Renal cortical epithelial cell (primary cell): ENCODE results near the gene PPARGC1A. TPM values are rescaled to one million over a fixed set of nuclear protein-coding genes. Genes with fewer than 3 reads are reported as not detected.
A peak's percentile ranks its signal among the peaks of the same experiment; 100 is the strongest.

Source experiments
- DNase-seq: peaks from one replicate; pipeline ENCODE4 v3.0.0-alpha.2; 2011; ENCODE audit warnings: low read depth
- total RNA-seq: library from RNA; depleted of rRNA; stranded (reverse); fragments of >200 nt; gene quantifications from 2 replicates; pipeline ENCODE4 v1.2.3, GENCODE V29; 2014

Gene PPARGC1A
- total RNA-seq, 1 donor from 2014 or later = 62.4 TPM

- DNase-seq = no peak
Observed at GRCh38 chr4:23775694-23776093, 114.2 kb downstream of the PPARGC1A start.

GRCh38 chr4:23774909-23775308 lies 114.9 kb downstream of the PPARGC1A start:
- no peak for DNase-seq

GRCh38 chr4:23773884-23774636 lies 115.8 kb downstream of the PPARGC1A start:
- DNase-seq = no peak

GRCh38 chr4:23770011-23770410 lies 119.8 kb downstream of the PPARGC1A start:
- peak; percentile 93 for DNase-seq

GRCh38 chr4:23769406-23769805 lies 120.4 kb downstream of the PPARGC1A start:
- DNase-seq = no peak

GRCh38 chr4:23768541-23768940 lies 121.3 kb downstream of the PPARGC1A start:
- peak; percentile 66 for DNase-seq

- no peak for DNase-seq
Observed at GRCh38 chr4:23766344-23766743, 123.5 kb downstream of the PPARGC1A start.

- no peak for DNase-seq
Observed at GRCh38 chr4:23763559-23763958, 126.3 kb downstream of the PPARGC1A start.

- no peak for DNase-seq
Observed at GRCh38 chr4:23762551-23762950, 127.3 kb downstream of the PPARGC1A start.

GRCh38 chr4:23759066-23759465 lies 130.8 kb downstream of the PPARGC1A start:
- DNase-seq = no peak

GRCh38 chr4:23754688-23755087 lies 135.2 kb downstream of the PPARGC1A start:
- DNase-seq = no peak

GRCh38 chr4:23750125-23750524 lies 139.7 kb downstream of the PPARGC1A start:
- DNase-seq = no peak

- DNase-seq = no peak
Observed at GRCh38 chr4:23747281-23747735, 142.5 kb downstream of the PPARGC1A start.

GRCh38 chr4:23746672-23747071 lies 143.2 kb downstream of the PPARGC1A start:
- no peak for DNase-seq

- no peak for DNase-seq
Observed at GRCh38 chr4:23746027-23746426, 143.8 kb downstream of the PPARGC1A start.

GRCh38 chr4:23745377-23745776 lies 144.5 kb downstream of the PPARGC1A start:
- DNase-seq = no peak
